ENCODE results near the gene DYNLRB1. TPM values are rescaled to one million over a fixed set of nuclear protein-coding genes. Genes with fewer than 3 reads are reported as not detected.

Gene DYNLRB1
- total and polyA plus RNA-seq, 9 of the 15 experiments (the other 6 are each of a cell fraction or from before 2014, with no cell fraction given) = 48.7 to 358 (median 121) TPM

DNA sequence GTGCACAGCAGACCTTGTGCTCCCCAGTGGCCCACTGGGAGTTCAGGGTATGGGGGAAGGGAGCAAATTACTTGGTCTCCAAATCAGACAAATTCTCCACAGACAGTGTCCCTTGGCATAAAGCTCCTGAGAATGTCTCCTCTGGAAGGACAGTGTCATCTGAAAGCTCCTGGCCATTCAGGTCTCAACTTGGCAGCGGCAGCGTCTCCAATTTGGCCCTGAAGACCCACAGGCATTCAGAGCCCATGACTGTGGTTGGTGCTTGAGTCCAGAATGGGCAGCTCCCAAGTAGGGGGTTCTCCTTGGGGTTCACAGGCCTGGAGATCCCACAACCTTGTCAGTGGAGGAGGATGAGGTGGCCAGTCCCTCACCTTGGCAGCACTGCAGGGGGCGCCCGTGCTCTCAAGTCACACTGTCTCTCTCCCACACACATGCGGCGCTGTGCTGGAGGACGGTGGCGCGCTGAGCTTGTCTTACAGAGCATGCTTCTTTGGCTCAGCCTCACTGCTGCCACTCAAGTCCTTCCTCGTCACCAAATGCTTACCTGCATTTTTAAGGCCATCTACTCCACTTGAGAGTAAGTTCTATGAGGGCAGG is 20.7 kb downstream of the DYNLRB1 start (continued):
- no peak for TF ChIP-seq MAZ (CRISPR knock-in tag; conservative IDR thresholded peaks at IDR 0.05 in 1 of 2, IDR thresholded peaks at IDR 0.05 in 1 of 2)
- no peak for TF ChIP-seq SAFB2 (IDR thresholded peaks at IDR 0.05; ENCODE audit: borderline replicate concordance, low read depth, low read length, severe bottlenecking)
- no peak for TF ChIP-seq ZNF398 (CRISPR knock-in tag; IDR thresholded peaks at IDR 0.05)
- no peak for TF ChIP-seq HSF4 (CRISPR knock-in tag; IDR thresholded peaks at IDR 0.05; ENCODE audit: borderline replicate concordance)
- TF ChIP-seq L3MBTL2 (IDR thresholded peaks at IDR 0.05) = peak; percentile 24; the same call in 1 of the 2 replicates
- TF ChIP-seq ZBTB34 (CRISPR knock-in tag; IDR thresholded peaks at IDR 0.05) = no peak
- no peak for TF ChIP-seq ZNF717 (CRISPR knock-in tag; IDR thresholded peaks at IDR 0.05)
- no peak for TF ChIP-seq FOXK1 (CRISPR knock-in tag; IDR thresholded peaks at IDR 0.05; ENCODE audit: borderline replicate concordance)
- TF ChIP-seq FOS (IDR thresholded peaks at IDR 0.05; ENCODE audit: extremely low read depth, insufficient read length) = no peak
- TF ChIP-seq ZNF239 (CRISPR knock-in tag; IDR thresholded peaks at IDR 0.05) = no peak
- TF ChIP-seq MLX (CRISPR knock-in tag; conservative IDR thresholded peaks at IDR 0.05) = no peak
- TF ChIP-seq ZNF766 (CRISPR knock-in tag; conservative IDR thresholded peaks at IDR 0.05) = no peak
- TF ChIP-seq ZNF274 (IDR thresholded peaks at IDR 0.05; ENCODE audit: borderline replicate concordance, low read depth, low read length) = no peak
- TF ChIP-seq ZNF263 (CRISPR knock-in tag; IDR thresholded peaks at IDR 0.05; ENCODE audit: borderline replicate concordance) = 0 out of 2 replicates have a peak, but pooled peaks have one; percentile 24
- no peak for TF ChIP-seq C11orf30 (IDR thresholded peaks at IDR 0.05; ENCODE audit: low read depth)
- no peak for TF ChIP-seq PHB2 (IDR thresholded peaks at IDR 0.05; ENCODE audit: low read depth)
- TF ChIP-seq MYC (IDR thresholded peaks at IDR 0.05; ENCODE audit: low read depth, low read length) = peak; percentile 13; the same call in 1 of the 2 replicates
- TF ChIP-seq MYC (CRISPR knock-in tag; IDR thresholded peaks at IDR 0.05; ENCODE audit: borderline replicate concordance, low read depth) = no peak
- no peak for TF ChIP-seq DACH1 (IDR thresholded peaks at IDR 0.05; ENCODE audit: partially characterized antibody)
- peak; percentile 56 for TF ChIP-seq MAX (CRISPR knock-in tag; IDR thresholded peaks at IDR 0.05)
- TF ChIP-seq, protein P1, sequence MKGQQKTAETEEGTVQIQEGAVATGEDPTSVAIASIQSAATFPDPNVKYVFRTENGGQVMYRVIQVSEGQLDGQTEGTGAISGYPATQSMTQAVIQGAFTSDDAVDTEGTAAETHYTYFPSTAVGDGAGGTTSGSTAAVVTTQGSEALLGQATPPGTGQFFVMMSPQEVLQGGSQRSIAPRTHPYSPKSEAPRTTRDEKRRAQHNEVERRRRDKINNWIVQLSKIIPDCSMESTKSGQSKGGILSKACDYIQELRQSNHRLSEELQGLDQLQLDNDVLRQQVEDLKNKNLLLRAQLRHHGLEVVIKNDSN (CRISPR knock-in tag; IDR thresholded peaks at IDR 0.05) = no peak
- TF ChIP-seq HES1 (IDR thresholded peaks at IDR 0.05; ENCODE audit: low read depth) = no peak

Data from K562 (cell line).